ENCODE measurements around the gene THSD4.

- TF ChIP-seq POLR2A (IDR thresholded peaks at IDR 0.05), result no peak
- no peak for TF ChIP-seq POLR2AphosphoS5 (IDR thresholded peaks at IDR 0.05)
Measured at GRCh38 chr15:71437919-71438318, 322.6 kb downstream of the THSD4 start.

All from sigmoid colon (tissue), 4 donors.